ENCODE results near the gene INO80C.

The INO80C gene

GRCh38 chr18:35418610-35419009 is 79.2 kb downstream of the INO80C start:
- no peak for DNase-seq
